Activated CD4-positive, alpha-beta T cell treated with anti-CD3 and anti-CD28 coated beads for 36 hours (primary cell): ENCODE data around the gene POLR3B. TPM values are rescaled to one million over a fixed set of nuclear protein-coding genes. Genes with fewer than 3 reads are reported as not detected.
"Not testable (repeated sequence)": the region's sequence is repeated elsewhere in the genome, so short reads cannot be mapped to it uniquely, and the experiment has no call there.

Source experiments
- ATAC-seq: fragments of 200-7000 bp; cut with Tn5 transposase; one replicate; pipeline ENCODE4 v1.10.0; 2021; ENCODE audit warnings: mild to moderate bottlenecking, moderate library complexity
- CTCF ChIA-PET: fragments of 350-600 bp; sonication (Branson Sonifier 250); formaldehyde crosslinking; loops from one replicate; lab custom pipeline; 2021; ENCODE audit warnings: antibody characterized with exemption; lab: Charles Lee
- POLR2A ChIA-PET: fragments of 350-600 bp; sonication (Branson Sonifier 250); formaldehyde crosslinking; loops from one replicate; lab custom pipeline; 2021; ENCODE audit warnings: antibody characterized with exemption, inconsistent platforms; lab: Charles Lee
- DNase-seq: peaks from one replicate; pipeline ENCODE4 v3.0.0-alpha.2; 2020
- H3K27ac Mint-ChIP-seq: one replicate; pipeline ENCODE4 v1.8.0; 2021; ENCODE audit warnings: mixed read lengths
- H3K27me3 Mint-ChIP-seq: one replicate; pipeline ENCODE4 v1.8.0; 2021; ENCODE audit warnings: mixed read lengths
- H3K36me3 Mint-ChIP-seq: one replicate; pipeline ENCODE4 v1.8.0; 2021; ENCODE audit warnings: low read depth, mixed read lengths
- H3K4me1 Mint-ChIP-seq: one replicate; pipeline ENCODE4 v1.8.0; 2021; ENCODE audit warnings: mixed read lengths
- H3K4me3 Mint-ChIP-seq: one replicate; pipeline ENCODE4 v1.8.0; 2021; ENCODE audit warnings: mild to moderate bottlenecking, moderate library complexity, mixed read lengths
- H3K9me3 Mint-ChIP-seq: one replicate; pipeline ENCODE4 v1.8.0; 2021; ENCODE audit warnings: low read depth, mixed read lengths
- intact Hi-C, 2 experiments: fragments of 100-400 bp; cut with DNase I in 1 of 2; cut with micrococcal nuclease in 1 of 2; formaldehyde crosslinking; loops; one replicate each; pipeline versions ENCODE4 v1.14.2 to v1.15.1; 2022 to 2024; cut with DNase I, micrococcal nuclease
- total RNA-seq, 2 experiments: library from RNA; stranded (reverse); gene quantifications; one replicate each; pipeline ENCODE4 v1.2.3, GENCODE V29; 2021

POLR3B gene
- total RNA-seq, 2 experiments from 2014 or later, result 9.1 to 11.7 TPM

DNA sequence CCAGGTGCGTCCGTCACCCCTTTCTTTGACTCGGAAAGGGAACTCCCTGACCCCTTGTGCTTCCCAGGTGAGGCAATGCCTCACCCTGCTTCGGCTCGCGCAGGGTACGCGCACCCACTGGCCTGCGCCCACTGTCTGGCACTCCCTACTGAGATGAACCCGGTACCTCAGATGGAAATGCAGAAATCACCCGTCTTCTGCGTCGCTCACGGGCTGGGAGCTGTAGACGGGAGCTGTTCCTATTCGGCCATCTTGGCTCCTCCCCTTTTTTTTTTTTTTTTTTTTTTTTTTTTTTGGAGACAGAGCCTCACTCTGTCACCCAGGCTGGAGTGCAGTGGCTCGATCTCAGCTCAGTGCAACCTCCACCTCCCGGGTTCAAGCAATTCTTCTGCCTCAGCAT is 120.1 kb downstream of the POLR3B start:
- H3K27ac Mint-ChIP-seq, H3K4me1 Mint-ChIP-seq, ATAC-seq, intact Hi-C loops, H3K9me3 Mint-ChIP-seq, POLR2A ChIA-PET, DNase-seq, H3K27me3 Mint-ChIP-seq, H3K4me3 Mint-ChIP-seq: not testable (repeated sequence)
- CTCF ChIA-PET, result interaction anchor here (0.7 kb wide), 1 partner anchor 167 kb away, joined by 3 read pairs; no protein-coding TSS in a partner anchor
- peaks cover 19% of the 10 kb centered on the region for H3K36me3 Mint-ChIP-seq

DNA sequence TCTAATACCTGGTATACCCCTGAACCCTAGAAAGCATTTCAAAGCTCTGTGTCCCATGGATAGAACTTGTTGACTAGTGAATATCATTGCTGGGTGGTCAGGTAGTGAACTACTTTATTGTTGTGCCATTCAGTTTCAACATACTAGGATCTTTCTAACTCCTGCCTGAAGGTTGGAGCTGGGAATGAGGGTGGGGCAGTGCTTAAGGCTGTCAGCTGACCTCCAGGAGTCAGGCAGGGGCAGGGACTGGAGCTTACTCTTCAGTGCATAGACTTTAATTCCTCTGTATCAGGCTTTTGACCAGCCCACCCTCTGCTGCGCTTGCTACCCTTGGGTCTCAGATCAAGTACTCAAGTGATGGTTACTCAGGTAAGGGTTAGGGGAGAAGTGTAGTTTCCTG is 122.7 kb downstream of the POLR3B start:
- Mint-ChIP-seq H3K9me3 (no peaks in the 10 kb centered on the region), H3K4me3 (no peak overlapping the region), H3K27me3 (no peaks in the 10 kb centered on the region), H3K36me3 (peaks cover 24% of the 10 kb centered on the region), H3K4me1 (no peaks in the 10 kb centered on the region), H3K27ac (no peak overlapping the region)
- ChIA-PET CTCF (no interaction called here), POLR2A (no interaction called here)
- DNase-seq (no peak), ATAC-seq (no peak)
- intact Hi-C loops, result no loop called here

DNA sequence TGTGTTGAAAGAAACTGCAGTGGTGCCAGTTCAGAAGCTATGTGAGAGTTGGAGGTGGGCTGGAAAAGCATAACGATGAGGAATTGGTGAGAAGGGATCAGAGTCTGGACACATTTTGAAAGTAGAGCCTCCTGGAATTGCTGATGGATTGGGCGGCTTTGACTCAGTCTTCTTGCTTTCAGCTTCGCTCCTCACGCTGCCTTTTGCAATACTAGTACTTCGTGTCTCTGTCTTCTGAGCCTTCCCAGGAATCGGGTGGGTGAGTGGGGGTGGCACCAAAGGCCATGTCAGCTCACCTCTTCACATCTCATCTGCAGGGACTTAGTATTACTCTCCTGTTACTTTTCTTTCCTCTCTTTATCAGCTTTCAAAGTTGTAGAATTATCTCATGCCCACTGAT is 123.7 kb downstream of the POLR3B start:
- intact Hi-C loops, result no loop called here
- no peaks in the 10 kb centered on the region for H3K27me3 Mint-ChIP-seq
- CTCF ChIA-PET, result no interaction called here

DNA sequence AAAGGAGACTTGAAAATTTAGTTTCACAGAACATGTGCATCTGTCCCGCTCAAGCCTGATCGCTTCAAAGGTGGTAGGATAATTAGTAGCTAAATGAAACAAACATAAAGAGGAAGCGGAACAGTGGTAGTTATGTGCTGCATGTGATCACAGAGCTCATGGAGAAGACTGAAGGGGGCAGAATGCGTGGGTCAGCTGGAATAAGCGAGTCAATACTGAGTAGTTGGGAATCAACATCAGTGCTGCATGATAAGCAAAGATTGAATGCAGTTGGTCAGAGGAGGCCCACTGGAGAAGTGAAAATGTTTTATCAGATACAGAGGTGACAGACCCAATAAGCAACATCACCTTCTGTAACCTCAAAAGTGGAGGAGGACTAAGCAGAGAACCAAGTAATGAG is 130.1 kb downstream of the POLR3B start:
- Mint-ChIP-seq H3K27me3 (no peaks in the 10 kb centered on the region), H3K4me3 (no peak overlapping the region), H3K27ac (no peak overlapping the region), H3K4me1 (no peaks in the 10 kb centered on the region), H3K36me3 (peaks cover 6% of the 10 kb centered on the region), H3K9me3 (no peaks in the 10 kb centered on the region)
- ATAC-seq (no peak), DNase-seq (no peak)
- ChIA-PET CTCF (no interaction called here), POLR2A (no interaction called here)
- intact Hi-C loops, result no loop called here

More for the DNA sequence above, 123.7 kb downstream of the POLR3B start:
- ATAC-seq (no peak), DNase-seq (no peak)
- Mint-ChIP-seq H3K9me3 (no peaks in the 10 kb centered on the region), H3K4me3 (no peak overlapping the region), H3K27ac (no peak overlapping the region), H3K36me3 (peaks cover 24% of the 10 kb centered on the region), H3K4me1 (no peaks in the 10 kb centered on the region)
- POLR2A ChIA-PET, result no interaction called here

DNA sequence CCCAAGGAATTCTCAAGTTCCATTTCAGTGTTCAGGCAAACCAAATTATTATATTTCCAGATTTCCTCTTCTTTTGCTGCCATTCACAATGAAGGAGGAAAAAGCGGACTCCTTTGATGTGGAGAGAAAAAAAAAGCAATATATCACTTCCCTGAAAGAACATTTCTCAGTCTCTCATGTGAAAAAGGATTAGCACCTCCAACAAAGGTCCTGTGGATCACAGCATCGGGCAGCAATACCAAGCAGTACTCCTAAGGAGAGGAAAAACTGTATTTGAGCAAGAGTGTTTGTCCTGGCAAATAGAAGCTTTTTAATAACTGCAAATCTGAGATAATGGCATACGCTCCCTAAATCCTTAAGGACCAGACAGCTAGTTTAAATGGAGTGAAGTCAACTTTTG is 131.3 kb downstream of the POLR3B start:
- Mint-ChIP-seq H3K9me3 (no peaks in the 10 kb centered on the region), H3K27ac (no peak overlapping the region), H3K27me3 (no peaks in the 10 kb centered on the region), H3K4me3 (no peak overlapping the region), H3K4me1 (no peaks in the 10 kb centered on the region), H3K36me3 (peaks cover 6% of the 10 kb centered on the region)
- POLR2A ChIA-PET, result no interaction called here
- intact Hi-C loops, result no loop called here
- no peak for DNase-seq
- CTCF ChIA-PET, result no interaction called here
- no peak for ATAC-seq

DNA sequence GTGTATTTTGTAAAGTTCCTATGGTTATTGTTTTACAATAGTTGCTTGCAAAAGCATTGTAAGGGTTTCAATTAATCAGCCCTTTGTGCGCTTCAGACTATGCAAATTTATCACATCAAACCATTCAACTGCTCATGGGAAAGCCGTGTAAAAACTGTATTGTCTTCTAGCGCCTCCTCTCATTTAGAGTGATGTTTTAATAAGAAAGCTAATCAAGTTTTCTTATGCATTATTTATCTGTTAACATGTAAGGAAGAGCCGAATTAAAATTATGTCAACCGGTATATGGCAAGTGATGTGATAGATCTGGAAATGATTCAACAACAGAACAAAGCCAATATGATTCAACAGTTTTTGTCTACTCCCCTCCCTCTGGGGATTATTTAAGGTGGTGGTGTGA is 132.7 kb downstream of the POLR3B start:
- ATAC-seq (no peak), DNase-seq (no peak)
- intact Hi-C loops, result no loop called here
- Mint-ChIP-seq H3K4me1 (no peaks in the 10 kb centered on the region), H3K4me3 (no peak overlapping the region), H3K9me3 (no peaks in the 10 kb centered on the region), H3K36me3 (peaks cover 3% of the 10 kb centered on the region), H3K27ac (no peak overlapping the region), H3K27me3 (no peaks in the 10 kb centered on the region)
- CTCF ChIA-PET, result interaction anchor here (0.5 to 0.9 kb wide), 2 partner anchors 81 to 481 kb away, joined by 3 read pairs; no protein-coding TSS in a partner anchor
- POLR2A ChIA-PET, result no interaction called here

DNA sequence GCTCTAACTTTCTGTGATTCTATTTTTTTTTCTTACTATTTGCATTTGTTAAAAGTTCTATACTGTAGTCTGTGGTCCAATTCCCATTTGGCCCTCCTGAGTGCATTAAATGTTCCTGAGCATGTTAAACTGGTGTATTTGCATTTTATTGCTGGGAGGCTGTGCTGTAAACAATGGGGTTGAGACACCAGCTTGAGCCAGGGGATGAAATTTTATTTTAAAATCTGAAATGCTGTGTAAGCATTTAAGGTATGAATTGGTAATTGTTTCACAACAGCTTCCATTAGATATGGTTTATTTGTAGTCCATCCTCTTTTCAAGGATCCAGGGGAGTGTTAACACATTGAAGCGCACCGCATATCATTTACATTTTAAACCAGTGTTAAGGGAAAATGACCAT is 135.3 kb downstream of the POLR3B start:
- Mint-ChIP-seq H3K4me3 (no peak overlapping the region), H3K27me3 (no peaks in the 10 kb centered on the region), H3K4me1 (peaks cover under 1% of the 10 kb centered on the region), H3K27ac (no peak overlapping the region), H3K9me3 (no peaks in the 10 kb centered on the region), H3K36me3 (peaks cover 10% of the 10 kb centered on the region)
- CTCF ChIA-PET, result no interaction called here
- intact Hi-C loops, result no loop called here
- DNase-seq, result no peak
- no peak for ATAC-seq
- POLR2A ChIA-PET, result no interaction called here

DNA sequence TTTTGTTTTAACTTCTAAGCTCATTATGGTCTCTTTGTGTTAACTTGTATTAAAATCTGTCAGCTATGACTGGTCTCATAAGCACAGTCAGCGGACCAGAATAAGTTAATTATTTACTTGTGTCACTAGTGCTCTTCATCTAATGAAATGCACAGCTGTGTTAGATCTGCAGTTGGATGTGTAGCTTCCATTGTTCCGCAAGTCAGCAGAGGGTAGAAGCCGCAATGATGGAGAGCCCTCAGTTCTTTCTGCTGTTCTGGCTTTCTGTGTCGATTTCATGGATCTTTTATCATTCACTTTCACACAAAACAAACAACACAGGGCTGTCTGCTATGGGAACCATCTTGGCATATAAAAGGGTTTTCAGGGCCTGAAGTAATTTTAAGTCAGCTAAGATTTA is 136.0 kb downstream of the POLR3B start:
- Mint-ChIP-seq H3K9me3 (no peaks in the 10 kb centered on the region), H3K4me1 (peaks cover 2% of the 10 kb centered on the region), H3K27me3 (no peaks in the 10 kb centered on the region), H3K4me3 (no peak overlapping the region), H3K36me3 (peaks cover 16% of the 10 kb centered on the region), H3K27ac (no peak overlapping the region)
- intact Hi-C loops, result no loop called here
- no peak for ATAC-seq
- no peak for DNase-seq
- ChIA-PET POLR2A (no interaction called here), CTCF (interaction anchor here (0.5 kb wide), 1 partner anchor 319 kb away, joined by 3 read pairs; no protein-coding TSS in a partner anchor)

DNA sequence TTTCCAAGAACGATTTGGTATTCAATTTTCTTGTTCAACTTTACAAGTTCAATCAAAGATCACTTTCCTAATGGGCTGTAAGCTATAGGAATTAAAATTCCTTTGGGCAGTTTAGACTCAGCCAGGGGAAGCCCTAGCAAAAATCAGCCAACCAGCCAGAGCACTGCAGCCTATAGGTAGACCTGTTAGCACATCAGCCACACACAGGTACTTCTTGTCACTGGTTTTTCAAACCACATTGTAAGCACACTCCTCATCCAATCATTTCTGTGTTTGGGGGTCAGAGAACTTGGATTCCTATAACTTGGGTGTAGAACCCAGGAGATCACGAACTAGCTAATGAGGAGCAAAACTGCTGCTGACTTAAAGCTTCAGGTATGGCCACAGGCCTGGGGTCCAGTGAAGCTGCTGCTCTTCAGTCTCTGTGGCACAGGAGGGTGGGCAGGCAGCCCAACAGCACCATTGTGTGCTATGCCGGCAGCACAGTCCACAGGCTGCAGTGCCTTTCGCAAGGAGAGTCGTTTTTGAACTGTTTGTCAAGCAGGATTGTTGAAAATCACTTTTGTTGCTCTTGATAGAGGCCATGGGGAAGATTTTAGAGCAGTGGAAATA is 137.9 kb downstream of the POLR3B start:
- Mint-ChIP-seq H3K27me3 (no peaks in the 10 kb centered on the region), H3K4me1 (peaks cover 2% of the 10 kb centered on the region), H3K36me3 (peaks cover 27% of the 10 kb centered on the region), H3K9me3 (no peaks in the 10 kb centered on the region), H3K27ac (no peak overlapping the region), H3K4me3 (no peak overlapping the region)
- CTCF ChIA-PET, result interaction anchor here (0.6 kb wide), 1 partner anchor 328 kb away, joined by 3 read pairs; no protein-coding TSS in a partner anchor
- POLR2A ChIA-PET, result no interaction called here
- ATAC-seq (no peak), DNase-seq (no peak)
- intact Hi-C loops, result no loop called here

DNA sequence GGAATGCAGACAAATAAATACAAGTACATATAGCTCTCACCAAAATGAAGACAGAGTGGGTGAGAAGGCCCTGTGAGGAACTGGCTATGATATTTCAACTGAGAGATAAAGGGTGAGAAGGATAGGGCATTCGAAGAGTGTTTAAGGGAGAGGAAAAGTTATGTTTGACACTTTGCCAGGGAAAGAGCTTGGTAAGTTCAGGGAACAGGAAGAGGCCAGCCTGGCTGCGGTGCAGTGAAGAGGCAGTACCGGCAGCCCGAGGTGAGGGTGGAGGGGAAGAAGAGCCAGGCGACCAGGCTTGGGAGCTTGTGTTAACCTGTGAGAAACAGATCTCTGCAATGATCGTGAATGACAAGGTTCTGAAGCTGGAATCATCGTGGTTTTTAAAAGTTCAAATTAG is 140.5 kb downstream of the POLR3B start:
- intact Hi-C loops, result no loop called here
- H3K4me3 Mint-ChIP-seq, result no peak overlapping the region
- DNase-seq (no peak), ATAC-seq (no peak)
- H3K27me3 Mint-ChIP-seq, result no peaks in the 10 kb centered on the region
- H3K4me1 Mint-ChIP-seq, result peaks cover 2% of the 10 kb centered on the region
- H3K27ac Mint-ChIP-seq, result no peak overlapping the region
- ChIA-PET POLR2A (no interaction called here), CTCF (interaction anchor here (1.2 kb wide), 1 partner anchor 108 kb away, joined by 3 read pairs; no protein-coding TSS in a partner anchor)
- peaks cover 26% of the 10 kb centered on the region for H3K36me3 Mint-ChIP-seq
- H3K9me3 Mint-ChIP-seq, result no peaks in the 10 kb centered on the region

DNA sequence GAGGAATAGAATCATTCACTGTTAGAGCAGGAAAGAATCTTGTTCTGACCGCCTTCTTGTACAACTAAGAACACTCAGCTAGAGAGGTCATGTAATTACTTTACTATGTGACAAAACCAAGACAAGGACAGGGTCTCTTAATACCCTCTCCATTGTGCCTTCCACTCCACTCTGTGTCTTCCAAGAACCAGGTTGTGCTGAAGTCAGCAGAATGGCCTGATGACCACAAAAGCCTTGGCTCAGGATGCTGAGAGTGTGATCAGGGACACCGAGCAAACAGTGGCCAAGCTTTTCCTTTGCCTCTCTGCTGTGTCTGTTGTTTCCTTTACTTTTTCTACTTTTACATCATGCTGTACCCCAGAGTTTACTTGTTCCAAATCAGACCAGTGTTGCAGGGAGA is 142.1 kb downstream of the POLR3B start:
- intact Hi-C loops, result no loop called here
- H3K4me3 Mint-ChIP-seq, result no peak overlapping the region
- H3K27me3 Mint-ChIP-seq, result no peaks in the 10 kb centered on the region
- no peak for ATAC-seq
- ChIA-PET POLR2A (no interaction called here), CTCF (no interaction called here)
- no peak for DNase-seq
- peaks cover 31% of the 10 kb centered on the region for H3K36me3 Mint-ChIP-seq
- no peak overlapping the region for H3K27ac Mint-ChIP-seq
- H3K4me1 Mint-ChIP-seq, result peaks cover 2% of the 10 kb centered on the region
- H3K9me3 Mint-ChIP-seq, result no peaks in the 10 kb centered on the region

DNA sequence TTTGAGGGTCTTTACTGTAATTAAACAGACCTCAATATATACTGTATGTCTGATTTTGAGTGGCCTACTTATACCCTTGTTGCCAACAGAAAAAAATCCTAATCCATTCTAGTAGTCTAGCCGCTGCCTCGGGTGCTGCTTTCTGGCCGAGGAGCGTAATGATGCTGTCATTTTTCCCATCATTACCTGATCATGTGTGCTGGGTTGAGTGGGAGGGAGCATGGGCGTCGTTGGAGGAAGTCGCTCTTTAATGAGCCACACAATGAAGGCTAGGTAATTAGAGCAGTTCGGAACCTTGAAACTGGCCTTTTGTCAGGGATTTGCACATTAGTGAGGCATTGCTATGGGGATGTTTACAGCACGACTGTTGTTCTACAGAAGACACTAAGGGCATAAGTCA is 149.1 kb downstream of the POLR3B start:
- Mint-ChIP-seq H3K4me3 (no peak overlapping the region), H3K27ac (no peak overlapping the region), H3K36me3 (peaks cover 24% of the 10 kb centered on the region), H3K4me1 (no peaks in the 10 kb centered on the region), H3K9me3 (no peaks in the 10 kb centered on the region), H3K27me3 (no peaks in the 10 kb centered on the region)
- intact Hi-C loops, result no loop called here
- ATAC-seq (no peak), DNase-seq (no peak)
- ChIA-PET CTCF (no interaction called here), POLR2A (no interaction called here)
